K562 (cell line): Measurements from ENCODE around the gene PLEKHA6. TPM values are rescaled to one million over a fixed set of nuclear protein-coding genes. Genes with fewer than 3 reads are reported as not detected.

ENCODE experiments used
- ATF4 ChIP-seq: fragments of 450-650 bp; formaldehyde crosslinking; IDR thresholded peaks from 2 replicates; pipeline ENCODE4 v1.4.0; 2022; ENCODE audit warnings: mild to moderate bottlenecking, moderate library complexity
- CBX1 ChIP-seq: sonication (generic); IDR thresholded peaks from 2 replicates; pipeline ENCODE4 v1.6.1; 2016; ENCODE audit warnings: antibody characterized with exemption, low read depth, mild to moderate bottlenecking
- CHD2 ChIP-seq: IDR thresholded peaks from 2 replicates; pipeline ENCODE4 v1.6.1; 2011; ENCODE audit warnings: low read depth, low read length
- DPF2 ChIP-seq: fragments of 450-650 bp; IDR thresholded peaks from 2 replicates; pipeline ENCODE4 v1.6.1; 2016
- ESRRA ChIP-seq: fragments of 450-650 bp; IDR thresholded peaks from 2 replicates; pipeline ENCODE4 v1.6.1; 2014; ENCODE audit warnings: low read depth, mild to moderate bottlenecking, moderate library complexity, borderline replicate concordance
- ETV5 ChIP-seq: sonication (generic); formaldehyde crosslinking; IDR thresholded peaks from 2 replicates; pipeline ENCODE4 v1.4.0; 2020; ENCODE audit warnings: low read depth, mild to moderate bottlenecking, missing genetic modification reagents
- HOMEZ ChIP-seq: fragments of 250-450 bp; sonication (Bioruptor Pico); IDR thresholded peaks from 2 replicates; pipeline ENCODE4 v1.4.0; 2020; ENCODE audit warnings: mild to moderate bottlenecking, moderate library complexity
- HOXB6 ChIP-seq: fragments of 250-450 bp; sonication (Bioruptor Pico); IDR thresholded peaks from 2 replicates; pipeline ENCODE4 v1.5.1; 2022; ENCODE audit warnings: mild to moderate bottlenecking, borderline replicate concordance
- NCOA4 ChIP-seq: fragments of 450-650 bp; IDR thresholded peaks from 2 replicates; pipeline ENCODE4 v1.6.1; 2018; ENCODE audit warnings: mild to moderate bottlenecking; ENCODE audit not compliant: partially characterized antibody
- NR2C2 ChIP-seq, 2 experiments: fragments of 200-800 bp in 1 of 2; sonication (Bioruptor generic) in 1 of 2; sonication (generic) in 1 of 2; formaldehyde crosslinking in 1 of 2; IDR thresholded peaks; 2 replicates each; pipeline versions ENCODE4 v1.6.1 to v1.8.0; 2016 to 2022; ENCODE audit warnings: mild to moderate bottlenecking in 1 of 2, missing compliant biosample characterization in 1 of 2, missing genetic modification characterization in 1 of 2, missing genetic modification reagents in 1 of 2
- OTX1 ChIP-seq: fragments of 450-650 bp; formaldehyde crosslinking; IDR thresholded peaks from 2 replicates; pipeline ENCODE4 v1.4.0; 2022; ENCODE audit warnings: mild to moderate bottlenecking
- RBM25 ChIP-seq: fragments of 200-400 bp; formaldehyde crosslinking; IDR thresholded peaks from 2 replicates; pipeline ENCODE4 v1.6.1; 2018; ENCODE audit warnings: low read length, low read depth, moderate library complexity; ENCODE audit not compliant: severe bottlenecking
- SMARCB1 ChIP-seq: IDR thresholded peaks from 2 replicates; pipeline ENCODE4 v1.6.1; 2011; ENCODE audit warnings: improper control_type of control experiment, low read depth; ENCODE audit not compliant: insufficient read length
- SMC3 ChIP-seq: conservative IDR thresholded peaks from 2 replicates; pipeline ENCODE4 v1.6.1; 2011; ENCODE audit warnings: low read depth, low read length, improper control_type of control experiment; ENCODE audit not compliant: insufficient read depth
- SNAPC5 ChIP-seq: fragments of 250-450 bp; sonication (Bioruptor Pico); IDR thresholded peaks from 2 replicates; pipeline ENCODE4 v1.8.0; 2021; ENCODE audit warnings: moderate library complexity, mild to moderate bottlenecking, inconsistent platforms
- SOX6 ChIP-seq: fragments of 450-650 bp; IDR thresholded peaks from 2 replicates; pipeline ENCODE4 v1.6.1; 2014; ENCODE audit warnings: mild to moderate bottlenecking
- USF1 ChIP-seq: sonication (generic); formaldehyde crosslinking; IDR thresholded peaks from 2 replicates; pipeline ENCODE4 v1.9.0; 2022; ENCODE audit warnings: mild to moderate bottlenecking, missing genetic modification reagents
- ZBTB17 ChIP-seq: fragments of 450-650 bp; formaldehyde crosslinking; IDR thresholded peaks from 2 replicates; pipeline ENCODE4 v1.4.0; 2020; ENCODE audit warnings: mild to moderate bottlenecking
- ZKSCAN8 ChIP-seq: fragments of 200-800 bp; sonication (Bioruptor generic); IDR thresholded peaks from 2 replicates; pipeline ENCODE4 v1.6.1; 2016; ENCODE audit warnings: missing genetic modification characterization, missing compliant biosample characterization
- ZNF165 ChIP-seq: fragments of 250-450 bp; sonication (Bioruptor Pico); IDR thresholded peaks from 2 replicates; pipeline ENCODE4 v1.4.0; 2020; ENCODE audit warnings: borderline replicate concordance
- ZNF324 ChIP-seq: fragments of 250-450 bp; sonication (Bioruptor Pico); IDR thresholded peaks from 2 replicates; pipeline ENCODE4 v1.4.0; 2020; ENCODE audit warnings: mild to moderate bottlenecking
- ZNF444 ChIP-seq: fragments of 250-450 bp; sonication (Bioruptor Pico); IDR thresholded peaks from 2 replicates; pipeline ENCODE4 v1.4.0; 2020; ENCODE audit warnings: mild to moderate bottlenecking, moderate library complexity
- ZNF561 ChIP-seq: fragments of 450-650 bp; formaldehyde crosslinking; conservative IDR thresholded peaks from 2 replicates; pipeline ENCODE4 v1.4.0; 2020; ENCODE audit warnings: mild to moderate bottlenecking, moderate library complexity
- ZNF77 ChIP-seq: fragments of 250-450 bp; sonication (Bioruptor Pico); IDR thresholded peaks from 2 replicates; pipeline ENCODE4 v1.5.0; 2020
- polyA plus RNA-seq, 8 experiments: library from polyadenylated mRNA; depleted of rRNA in 4 of 8; stranded (reverse) in 5 of 8; unstranded in 3 of 8; fragments of >200 nt; fragmentation: Nextera tagmentation in 2 of 8; fragmentation: Illumina TruSeq in 1 of 8; extraction: Ambion mirVana in 2 of 8; extraction: Trizol in 1 of 8; gene quantifications; 2 replicates each; pipeline versions ENCODE4 v1.2.1 to v1.2.3, GENCODE V29; 2011 to 2014; ENCODE audit warnings: inconsistent platforms in 1 of 8, missing spikeins in 1 of 8
- total RNA-seq, 7 experiments: library from RNA; depleted of rRNA in 6 of 7; stranded (reverse); fragments of >200 nt in 6 of 7; fragmentation: Illumina TruSeq in 2 of 7; extraction: Trizol in 2 of 7; gene quantifications; 2 replicates each; pipeline versions ENCODE4 v1.2.1 to v1.2.3, GENCODE V29; 2011 to 2021; ENCODE audit warnings: low replicate concordance in 1 of 7

Gene PLEKHA6
- total and polyA plus RNA-seq, 9 of the 15 experiments (the other 6 are each of a cell fraction or from before 2014, with no cell fraction given): under 0.01 to 0.33 (median 0.01) TPM; not detected in 4

- TF ChIP-seq SNAPC5 (CRISPR knock-in tag) (no peak), SOX6 (no peak), USF1 (CRISPR knock-in tag) (no peak), ZNF324 (no peak), NCOA4 (no peak), ETV5 (CRISPR knock-in tag) (no peak), DPF2 (no peak), SMC3 (no peak), ZNF77 (CRISPR knock-in tag) (no peak), ESRRA (no peak), ZBTB17 (CRISPR knock-in tag) (0 out of 2 replicates have a peak, but pooled peaks have one; percentile 37), HOMEZ (CRISPR knock-in tag) (peak; percentile 58; the same call in 1 of the 2 replicates), OTX1 (0 out of 2 replicates have a peak, but pooled peaks have one; percentile 6), HOXB6 (CRISPR knock-in tag) (no peak), ZNF444 (CRISPR knock-in tag) (no peak), ATF4 (CRISPR knock-in tag) (0 out of 2 replicates have a peak, but pooled peaks have one; percentile 19), ZKSCAN8 (CRISPR knock-in tag) (0 out of 2 replicates have a peak, but pooled peaks have one; percentile 51), CBX1 (no peak), ZNF165 (CRISPR knock-in tag) (0 out of 2 replicates have a peak, but pooled peaks have one; percentile 46), CHD2 (no peak), SMARCB1 (no peak), RBM25 (no peak), NR2C2 (CRISPR knock-in tag; IDR thresholded peaks at IDR 0.05) (no peak), NR2C2 (tag; IDR thresholded peaks at IDR 0.05) (peak; percentile 76; the same call in 1 of the 2 replicates), ZNF561 (CRISPR knock-in tag) (no peak)
Measured at GRCh38 chr1:204287466-204287891, 72.2 kb downstream of the PLEKHA6 start (continued).
